Inflammatory macrophage (primary cell): ENCODE data around the gene SYNGR2.
A peak's percentile ranks its signal among the peaks of the same experiment; 100 is the strongest.

Experiments
- DNase-seq, 2 donors: peaks; one replicate each; pipeline ENCODE4 v3.0.0-alpha.2; 2020 to 2022

Gene SYNGR2

GRCh38 chr17:78143214-78144146, 24.9 kb upstream of the SYNGR2 start:
- DNase-seq = no peak

GRCh38 chr17:78144147-78144719, 24.1 kb upstream of the SYNGR2 start:
- peak; percentile 98 for DNase-seq

GRCh38 chr17:78144736-78145641, 23.4 kb upstream of the SYNGR2 start:
- DNase-seq = no peak

GRCh38 chr17:78146471-78146869, 21.9 kb upstream of the SYNGR2 start:
- no peak for DNase-seq

GRCh38 chr17:78146881-78147280, 21.5 kb upstream of the SYNGR2 start:
- no peak for DNase-seq

- no peak for DNase-seq
Measured at GRCh38 chr17:78147315-78147998, 20.9 kb upstream of the SYNGR2 start.

GRCh38 chr17:78148286-78149016, 19.9 kb upstream of the SYNGR2 start:
- DNase-seq = no peak

- DNase-seq = no peak
Measured at GRCh38 chr17:78151514-78152008, 16.8 kb upstream of the SYNGR2 start.

GRCh38 chr17:78154903-78155811, 13.2 kb upstream of the SYNGR2 start:
- peak; percentile 84 for DNase-seq

- DNase-seq = peak; percentile 12 to 20
Measured at GRCh38 chr17:78159575-78160158, 8.7 kb upstream of the SYNGR2 start.

- DNase-seq = no peak
Measured at GRCh38 chr17:78163881-78164747, 4.3 kb upstream of the SYNGR2 start.

GRCh38 chr17:78164748-78165607, 3.4 kb upstream of the SYNGR2 start:
- no peak for DNase-seq

GRCh38 chr17:78166416-78166815, 2.0 kb upstream of the SYNGR2 start:
- DNase-seq = no peak

GRCh38 chr17:78168903-78169793, 767 bp downstream of the SYNGR2 start:
- DNase-seq = peak; percentile 17 to 40

- DNase-seq = peak; percentile 21 to 48
Measured at GRCh38 chr17:78170692-78171590, 2.6 kb downstream of the SYNGR2 start.
